ENCODE measurements around the gene RILPL2. TPM values are rescaled to one million over a fixed set of nuclear protein-coding genes. Genes with fewer than 3 reads are reported as not detected.

Gene RILPL2
- total and polyA plus RNA-seq, 9 of the 15 experiments (the other 6 are each of a cell fraction or from before 2014, with no cell fraction given) = 0.61 to 5.8 (median 4.3) TPM

- no peak for TF ChIP-seq HINFP (tag; conservative IDR thresholded peaks at IDR 0.05; ENCODE audit: low read depth)
- TF ChIP-seq ZNF175 (CRISPR knock-in tag; IDR thresholded peaks at IDR 0.05; ENCODE audit: low read depth) = no peak; the same call in 1 of the 2 replicates
- no peak for TF ChIP-seq ZSCAN29 (IDR thresholded peaks at IDR 0.05)
- no peak for TF ChIP-seq ZBTB7A (IDR thresholded peaks at IDR 0.05; ENCODE audit: borderline replicate concordance, control insufficient read depth, low read depth, low read length)
- peak in 1 of 2 experiments; percentile 42; a peak in 1 of 4 replicates for TF ChIP-seq HDAC1 (IDR thresholded peaks at IDR 0.05)
- TF ChIP-seq HMGN3 (IDR thresholded peaks at IDR 0.05; ENCODE audit: borderline replicate concordance, extremely low read depth, insufficient read length, low read depth, low read length) = no peak
- no peak for TF ChIP-seq ZNF124 (CRISPR knock-in tag; IDR thresholded peaks at IDR 0.05)
- peak; percentile 52; the same call in 1 of the 2 replicates for TF ChIP-seq SMAD4 (CRISPR knock-in tag; conservative IDR thresholded peaks at IDR 0.05)
- TF ChIP-seq PBX2 (CRISPR knock-in tag; IDR thresholded peaks at IDR 0.05; ENCODE audit: low read depth) = no peak
- no peak for TF ChIP-seq PBX2 (tag; conservative IDR thresholded peaks at IDR 0.05; ENCODE audit: low read depth)
- TF ChIP-seq DIDO1 (tag; IDR thresholded peaks at IDR 0.05; ENCODE audit: low read depth) = 0 out of 2 replicates have a peak, but pooled peaks have one; percentile 18
- no peak for TF ChIP-seq MLX (CRISPR knock-in tag; conservative IDR thresholded peaks at IDR 0.05)
- no peak for TF ChIP-seq ZNF75A (CRISPR knock-in tag; IDR thresholded peaks at IDR 0.05)
- TF ChIP-seq ZBTB33 (CRISPR knock-in tag; IDR thresholded peaks at IDR 0.05) = peak; percentile 98
- no peak for TF ChIP-seq NCOA4 (IDR thresholded peaks at IDR 0.05; ENCODE audit: partially characterized antibody)
- no peak for TF ChIP-seq MAFF (IDR thresholded peaks at IDR 0.05; ENCODE audit: low read length)
- no peak for TF ChIP-seq DDX20 (tag; IDR thresholded peaks at IDR 0.05; ENCODE audit: low read depth)
- no peak for TF ChIP-seq RAD21 (CRISPR knock-in tag; conservative IDR thresholded peaks at IDR 0.05 in 1 of 2, IDR thresholded peaks at IDR 0.05 in 1 of 2)
- TF ChIP-seq, protein P1, sequence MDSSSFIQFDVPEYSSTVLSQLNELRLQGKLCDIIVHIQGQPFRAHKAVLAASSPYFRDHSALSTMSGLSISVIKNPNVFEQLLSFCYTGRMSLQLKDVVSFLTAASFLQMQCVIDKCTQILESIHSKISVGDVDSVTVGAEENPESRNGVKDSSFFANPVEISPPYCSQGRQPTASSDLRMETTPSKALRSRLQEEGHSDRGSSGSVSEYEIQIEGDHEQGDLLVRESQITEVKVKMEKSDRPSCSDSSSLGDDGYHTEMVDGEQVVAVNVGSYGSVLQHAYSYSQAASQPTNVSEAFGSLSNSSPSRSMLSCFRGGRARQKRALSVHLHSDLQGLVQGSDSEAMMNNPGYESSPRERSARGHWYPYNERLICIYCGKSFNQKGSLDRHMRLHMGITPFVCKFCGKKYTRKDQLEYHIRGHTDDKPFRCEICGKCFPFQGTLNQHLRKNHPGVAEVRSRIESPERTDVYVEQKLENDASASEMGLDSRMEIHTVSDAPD (CRISPR knock-in tag; IDR thresholded peaks at IDR 0.05) = no peak
Measured at GRCh38 chr12:123382684-123383083, 53.8 kb downstream of the RILPL2 start (continued).

Measured in K562 (cell line).